ENCODE measurements around the gene SLC30A2.
"Not testable (repeated sequence)": the region's sequence is repeated elsewhere in the genome, so short reads cannot be mapped to it uniquely, and the experiment has no call there.

SLC30A2 gene, protein sequence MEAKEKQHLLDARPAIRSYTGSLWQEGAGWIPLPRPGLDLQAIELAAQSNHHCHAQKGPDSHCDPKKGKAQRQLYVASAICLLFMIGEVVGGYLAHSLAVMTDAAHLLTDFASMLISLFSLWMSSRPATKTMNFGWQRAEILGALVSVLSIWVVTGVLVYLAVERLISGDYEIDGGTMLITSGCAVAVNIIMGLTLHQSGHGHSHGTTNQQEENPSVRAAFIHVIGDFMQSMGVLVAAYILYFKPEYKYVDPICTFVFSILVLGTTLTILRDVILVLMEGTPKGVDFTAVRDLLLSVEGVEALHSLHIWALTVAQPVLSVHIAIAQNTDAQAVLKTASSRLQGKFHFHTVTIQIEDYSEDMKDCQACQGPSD

GRCh38 chr1:26045722-26046245 lies at the start of gene SLC30A2:
SLC30A2 (minus strand) TSS chr1:26046118; CDS start chr1:26045896, 222 bp downstream.
- peak within 1 kb of the TSS in 1 of 2 donors; percentile 14 for H3K9ac ChIP-seq (ENCODE audit: low read depth in 1 of 2, low read length in 2 of 2)
- no peaks in the 10 kb centered on the region for H3K36me3 ChIP-seq (ENCODE audit: control insufficient read depth in 1 of 2, insufficient read depth in 2 of 2, low read length in 2 of 2)
- no peaks in the 10 kb centered on the region for H3K9me3 ChIP-seq (ENCODE audit: control insufficient read depth in 1 of 2, low read length in 2 of 2)
- no peak within 1 kb of the TSS for H3K27ac ChIP-seq (ENCODE audit: low read depth, low read length)
- peak within 1 kb of the TSS; percentile 32 to 58 for H3K4me3 ChIP-seq (ENCODE audit: low read depth in 1 of 2, low read length in 2 of 2)
- peaks cover 8 to 9% of the 10 kb centered on the region in 2 donors for H3K4me1 ChIP-seq (ENCODE audit: control insufficient read depth in 1 of 2, insufficient read depth in 2 of 2, low read length in 2 of 2)
- peaks cover 4 to 27% of the 10 kb centered on the region in 2 donors for H3K27me3 ChIP-seq (ENCODE audit: control insufficient read depth in 1 of 2, insufficient read depth in 2 of 2, low read length in 2 of 2)

DNA sequence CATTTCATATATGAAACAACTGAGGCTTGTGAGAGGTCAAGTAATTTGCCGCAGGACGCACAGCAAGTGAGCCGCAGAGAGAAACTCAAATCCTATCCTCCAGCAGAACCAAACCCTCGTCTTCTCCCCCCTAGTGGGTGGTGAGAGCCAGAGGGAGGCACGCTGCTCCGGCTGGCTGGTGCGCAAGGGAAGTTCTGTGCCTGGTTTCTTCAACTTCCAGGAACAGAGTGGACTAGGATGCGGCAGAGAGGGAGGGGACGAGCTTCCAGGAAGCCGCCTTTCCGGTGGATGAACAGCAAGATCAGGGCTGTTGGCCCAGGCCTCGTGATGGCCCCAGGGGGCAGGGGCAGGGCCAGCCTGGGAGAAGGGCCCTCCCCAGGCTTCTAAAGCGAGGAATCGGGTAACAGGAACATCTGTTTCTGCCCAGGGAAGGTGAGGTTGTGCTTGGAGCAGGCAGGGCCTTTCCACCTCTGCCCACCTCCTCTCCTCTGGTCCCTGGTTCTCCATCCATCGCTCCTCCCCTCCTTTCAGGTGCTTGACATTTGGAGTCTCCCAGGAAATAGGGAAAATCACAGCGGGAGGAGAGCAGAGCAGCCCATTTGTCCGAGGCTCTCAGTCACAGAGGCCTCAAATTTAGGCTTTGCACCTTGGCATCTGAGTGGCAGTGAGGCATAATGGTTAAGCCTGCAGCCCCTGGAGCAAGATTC lies 48.9 kb upstream of the SLC30A2 start:
- H3K36me3 ChIP-seq (ENCODE audit: control insufficient read depth in 1 of 2, insufficient read depth in 2 of 2, low read length in 2 of 2), result no peaks in the 10 kb centered on the region
- no peaks in the 10 kb centered on the region for H3K4me1 ChIP-seq (ENCODE audit: control insufficient read depth in 1 of 2, insufficient read depth in 2 of 2, low read length in 2 of 2)
- H3K4me3 ChIP-seq (ENCODE audit: low read depth in 1 of 2, low read length in 2 of 2), result no peak overlapping the region
- peaks cover 0 to 10% of the 10 kb centered on the region in 2 donors for H3K27me3 ChIP-seq (ENCODE audit: control insufficient read depth in 1 of 2, insufficient read depth in 2 of 2, low read length in 2 of 2)
- no peak overlapping the region for H3K27ac ChIP-seq (ENCODE audit: low read depth, low read length)
- no peaks in the 10 kb centered on the region for H3K9me3 ChIP-seq (ENCODE audit: control insufficient read depth in 1 of 2, low read length in 2 of 2)
- no peak overlapping the region for H3K9ac ChIP-seq (ENCODE audit: low read depth in 1 of 2, low read length in 2 of 2)

DNA sequence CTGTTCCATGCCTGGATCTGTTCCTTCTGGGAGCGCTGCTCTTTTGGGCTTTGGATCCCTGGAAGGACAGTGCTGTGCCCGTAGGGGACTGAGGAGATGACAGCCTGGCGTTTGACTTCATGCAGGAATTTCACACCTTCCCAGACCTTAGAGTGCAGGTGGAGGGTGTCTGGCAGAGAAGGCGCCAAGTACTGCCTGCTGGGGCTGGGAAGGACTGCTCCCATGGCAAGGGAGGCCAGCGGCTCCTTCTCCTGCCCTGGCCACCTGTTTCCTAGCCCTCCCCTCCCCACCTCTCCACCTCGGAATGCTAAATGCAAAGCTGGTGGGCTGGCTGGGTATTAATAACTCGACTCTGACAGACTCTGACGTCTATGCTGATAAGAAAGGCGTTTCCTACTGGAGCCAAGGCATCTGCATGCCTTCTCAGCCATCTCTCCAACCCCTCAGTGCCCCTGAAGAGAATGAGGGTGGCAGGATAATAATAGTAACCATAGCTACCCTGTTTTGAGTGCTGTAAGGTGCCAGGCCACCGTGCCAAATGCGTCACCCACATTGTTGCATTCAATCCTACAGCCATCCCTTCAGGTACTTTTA lies 48.3 kb upstream of the SLC30A2 start:
- no peaks in the 10 kb centered on the region for H3K9me3 ChIP-seq (ENCODE audit: control insufficient read depth in 1 of 2, low read length in 2 of 2)
- H3K27ac ChIP-seq (ENCODE audit: low read depth, low read length), result no peak overlapping the region
- H3K9ac ChIP-seq (ENCODE audit: low read depth in 1 of 2, low read length in 2 of 2), result no peak overlapping the region
- H3K27me3 ChIP-seq (ENCODE audit: control insufficient read depth in 1 of 2, insufficient read depth in 2 of 2, low read length in 2 of 2), result peaks cover 0 to 10% of the 10 kb centered on the region in 2 donors
- no peak overlapping the region for H3K4me3 ChIP-seq (ENCODE audit: low read depth in 1 of 2, low read length in 2 of 2)
- no peaks in the 10 kb centered on the region for H3K4me1 ChIP-seq (ENCODE audit: control insufficient read depth in 1 of 2, insufficient read depth in 2 of 2, low read length in 2 of 2)
- no peaks in the 10 kb centered on the region for H3K36me3 ChIP-seq (ENCODE audit: control insufficient read depth in 1 of 2, insufficient read depth in 2 of 2, low read length in 2 of 2)

GRCh38 chr1:26093569-26093968 lies 47.7 kb upstream of the SLC30A2 start:
- H3K4me1 ChIP-seq (ENCODE audit: control insufficient read depth in 1 of 2, insufficient read depth in 2 of 2, low read length in 2 of 2); H3K9me3 ChIP-seq (ENCODE audit: control insufficient read depth in 1 of 2, low read length in 2 of 2); H3K36me3 ChIP-seq (ENCODE audit: control insufficient read depth in 1 of 2, insufficient read depth in 2 of 2, low read length in 2 of 2); H3K27ac ChIP-seq (ENCODE audit: low read depth, low read length); H3K4me3 ChIP-seq (ENCODE audit: low read depth in 1 of 2, low read length in 2 of 2); H3K9ac ChIP-seq (ENCODE audit: low read depth in 1 of 2, low read length in 2 of 2): not testable (repeated sequence)
- peaks cover 0 to 10% of the 10 kb centered on the region in 2 donors for H3K27me3 ChIP-seq (ENCODE audit: control insufficient read depth in 1 of 2, insufficient read depth in 2 of 2, low read length in 2 of 2)

GRCh38 chr1:26092422-26092821 lies 46.5 kb upstream of the SLC30A2 start:
- H3K27me3 ChIP-seq (ENCODE audit: control insufficient read depth in 1 of 2, insufficient read depth in 2 of 2, low read length in 2 of 2), result peaks cover 0 to 10% of the 10 kb centered on the region in 2 donors
- H3K4me1 ChIP-seq (ENCODE audit: control insufficient read depth in 1 of 2, insufficient read depth in 2 of 2, low read length in 2 of 2), result no peaks in the 10 kb centered on the region
- no peak overlapping the region for H3K4me3 ChIP-seq (ENCODE audit: low read depth in 1 of 2, low read length in 2 of 2)
- no peaks in the 10 kb centered on the region for H3K36me3 ChIP-seq (ENCODE audit: control insufficient read depth in 1 of 2, insufficient read depth in 2 of 2, low read length in 2 of 2)
- H3K9ac ChIP-seq (ENCODE audit: low read depth in 1 of 2, low read length in 2 of 2), result no peak overlapping the region
- H3K9me3 ChIP-seq (ENCODE audit: control insufficient read depth in 1 of 2, low read length in 2 of 2), result no peaks in the 10 kb centered on the region
- no peak overlapping the region for H3K27ac ChIP-seq (ENCODE audit: low read depth, low read length)

DNA sequence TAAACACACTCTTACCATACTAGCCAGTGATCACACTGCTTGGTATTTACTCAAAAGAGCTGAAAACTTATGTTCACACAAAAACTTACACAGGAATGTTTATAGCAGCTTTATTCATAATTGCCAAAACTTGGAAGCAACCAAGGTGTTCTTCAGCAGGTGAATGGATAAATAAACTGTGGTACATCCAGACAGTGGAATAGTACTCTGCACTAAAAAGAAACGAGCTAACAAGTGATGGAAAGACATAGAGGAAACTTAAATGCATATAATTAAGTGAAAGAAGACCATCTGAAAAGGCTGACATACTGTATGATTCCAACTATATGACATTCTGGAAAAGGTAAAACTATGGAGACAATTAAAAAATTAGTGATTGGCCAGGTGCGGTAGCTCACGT lies 45.0 kb upstream of the SLC30A2 start:
- Histone ChIP-seq H3K9ac (ENCODE audit: low read depth in 1 of 2, low read length in 2 of 2) (no peak overlapping the region), H3K9me3 (ENCODE audit: control insufficient read depth in 1 of 2, low read length in 2 of 2) (no peaks in the 10 kb centered on the region), H3K4me1 (ENCODE audit: control insufficient read depth in 1 of 2, insufficient read depth in 2 of 2, low read length in 2 of 2) (no peaks in the 10 kb centered on the region), H3K27me3 (ENCODE audit: control insufficient read depth in 1 of 2, insufficient read depth in 2 of 2, low read length in 2 of 2) (peaks cover 0 to 10% of the 10 kb centered on the region in 2 donors), H3K36me3 (ENCODE audit: control insufficient read depth in 1 of 2, insufficient read depth in 2 of 2, low read length in 2 of 2) (no peaks in the 10 kb centered on the region), H3K4me3 (ENCODE audit: low read depth in 1 of 2, low read length in 2 of 2) (no peak overlapping the region), H3K27ac (ENCODE audit: low read depth, low read length) (no peak overlapping the region)

DNA sequence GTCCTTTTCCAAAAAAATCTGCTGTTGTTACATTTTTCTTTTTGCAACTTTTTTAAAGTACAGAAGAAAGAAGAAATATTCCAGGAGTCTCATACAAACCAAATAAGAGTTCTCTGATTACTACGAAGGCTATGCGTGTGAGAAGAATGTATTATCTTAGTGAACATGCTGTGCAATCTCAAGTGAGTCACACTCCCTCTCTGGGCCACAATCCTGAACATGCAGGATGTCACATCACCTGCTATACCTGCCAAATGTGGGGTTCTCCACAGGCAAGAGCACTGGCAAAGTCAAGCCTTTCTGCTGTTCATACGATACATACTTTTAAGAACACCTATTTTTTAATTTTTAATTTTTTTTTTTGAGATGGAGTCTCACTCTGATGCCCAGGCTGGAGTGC lies 43.2 kb upstream of the SLC30A2 start:
- Histone ChIP-seq H3K9ac (ENCODE audit: low read depth in 1 of 2, low read length in 2 of 2) (no peak overlapping the region), H3K27me3 (ENCODE audit: control insufficient read depth in 1 of 2, insufficient read depth in 2 of 2, low read length in 2 of 2) (peaks cover 0 to 6% of the 10 kb centered on the region in 2 donors)

GRCh38 chr1:26084844-26085243 lies 38.9 kb upstream of the SLC30A2 start:
- Histone ChIP-seq H3K9ac (ENCODE audit: low read depth in 1 of 2, low read length in 2 of 2) (no peak overlapping the region), H3K27me3 (ENCODE audit: control insufficient read depth in 1 of 2, insufficient read depth in 2 of 2, low read length in 2 of 2) (no peaks in the 10 kb centered on the region)

More for the DNA sequence above, 43.2 kb upstream of the SLC30A2 start:
- no peak overlapping the region for H3K27ac ChIP-seq (ENCODE audit: low read depth, low read length)
- no peaks in the 10 kb centered on the region for H3K4me1 ChIP-seq (ENCODE audit: control insufficient read depth in 1 of 2, insufficient read depth in 2 of 2, low read length in 2 of 2)
- no peaks in the 10 kb centered on the region for H3K9me3 ChIP-seq (ENCODE audit: control insufficient read depth in 1 of 2, low read length in 2 of 2)
- no peak overlapping the region for H3K4me3 ChIP-seq (ENCODE audit: low read depth in 1 of 2, low read length in 2 of 2)
- no peaks in the 10 kb centered on the region for H3K36me3 ChIP-seq (ENCODE audit: control insufficient read depth in 1 of 2, insufficient read depth in 2 of 2, low read length in 2 of 2)

DNA sequence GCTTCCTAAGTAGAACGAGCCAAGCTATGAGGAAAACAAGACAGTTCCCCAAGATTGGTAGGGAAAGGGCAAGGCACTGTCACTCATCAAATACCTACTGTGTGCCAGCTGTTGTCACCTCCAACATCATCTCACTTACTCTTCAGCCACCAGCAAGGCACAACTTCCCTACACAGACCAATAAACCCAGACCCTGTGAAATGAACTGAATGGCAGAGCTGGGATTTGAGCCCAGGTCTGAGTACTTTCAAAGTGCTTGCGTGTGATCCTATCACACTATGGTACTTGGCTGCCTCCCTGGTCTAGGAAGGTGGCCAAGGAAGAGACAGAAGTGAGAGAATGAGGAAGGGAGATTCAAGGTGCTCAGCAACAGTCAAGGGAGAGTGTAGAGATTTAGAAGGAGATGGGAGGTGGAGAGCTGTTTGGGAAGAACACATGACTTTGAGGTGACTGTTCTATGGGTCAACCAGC lies 38.2 kb upstream of the SLC30A2 start:
- no peak overlapping the region for H3K27ac ChIP-seq (ENCODE audit: low read depth, low read length)

More at GRCh38 chr1:26084844-26085243, 38.9 kb upstream of the SLC30A2 start:
- Histone ChIP-seq H3K36me3 (ENCODE audit: control insufficient read depth in 1 of 2, insufficient read depth in 2 of 2, low read length in 2 of 2) (no peaks in the 10 kb centered on the region), H3K9me3 (ENCODE audit: control insufficient read depth in 1 of 2, low read length in 2 of 2) (no peaks in the 10 kb centered on the region), H3K4me3 (ENCODE audit: low read depth in 1 of 2, low read length in 2 of 2) (no peak overlapping the region), H3K4me1 (ENCODE audit: control insufficient read depth in 1 of 2, insufficient read depth in 2 of 2, low read length in 2 of 2) (no peaks in the 10 kb centered on the region), H3K27ac (ENCODE audit: low read depth, low read length) (no peak overlapping the region)

GRCh38 chr1:26083208-26083607 lies 37.3 kb upstream of the SLC30A2 start:
- H3K4me3 ChIP-seq (ENCODE audit: low read depth in 1 of 2, low read length in 2 of 2), result no peak overlapping the region

More for the DNA sequence above, 38.2 kb upstream of the SLC30A2 start:
- H3K4me1 ChIP-seq (ENCODE audit: control insufficient read depth in 1 of 2, insufficient read depth in 2 of 2, low read length in 2 of 2), result no peaks in the 10 kb centered on the region
- no peaks in the 10 kb centered on the region for H3K36me3 ChIP-seq (ENCODE audit: control insufficient read depth in 1 of 2, insufficient read depth in 2 of 2, low read length in 2 of 2)
- H3K27me3 ChIP-seq (ENCODE audit: control insufficient read depth in 1 of 2, insufficient read depth in 2 of 2, low read length in 2 of 2), result no peaks in the 10 kb centered on the region
- H3K9me3 ChIP-seq (ENCODE audit: control insufficient read depth in 1 of 2, low read length in 2 of 2), result no peaks in the 10 kb centered on the region
- H3K9ac ChIP-seq (ENCODE audit: low read depth in 1 of 2, low read length in 2 of 2), result no peak overlapping the region
- no peak overlapping the region for H3K4me3 ChIP-seq (ENCODE audit: low read depth in 1 of 2, low read length in 2 of 2)

More at GRCh38 chr1:26083208-26083607, 37.3 kb upstream of the SLC30A2 start:
- Histone ChIP-seq H3K27ac (ENCODE audit: low read depth, low read length) (no peak overlapping the region), H3K9ac (ENCODE audit: low read depth in 1 of 2, low read length in 2 of 2) (no peak overlapping the region), H3K4me1 (ENCODE audit: control insufficient read depth in 1 of 2, insufficient read depth in 2 of 2, low read length in 2 of 2) (peaks cover 0 to 2% of the 10 kb centered on the region in 2 donors), H3K36me3 (ENCODE audit: control insufficient read depth in 1 of 2, insufficient read depth in 2 of 2, low read length in 2 of 2) (no peaks in the 10 kb centered on the region), H3K9me3 (ENCODE audit: control insufficient read depth in 1 of 2, low read length in 2 of 2) (no peaks in the 10 kb centered on the region), H3K27me3 (ENCODE audit: control insufficient read depth in 1 of 2, insufficient read depth in 2 of 2, low read length in 2 of 2) (no peaks in the 10 kb centered on the region)

Data from duodenal mucosa (tissue), 2 donors.